HG02885 (cell line): ENCODE measurements around the gene SEPSECS.
"Not testable (repeated sequence)": the region's sequence is repeated elsewhere in the genome, so short reads cannot be mapped to it uniquely, and the experiment has no call there.

Experiments
- ATAC-seq: cut with Tn5 transposase; IDR thresholded peaks from one replicate; pipeline ENCODE4 v1.9.1; 2021; ENCODE audit warnings: mild to moderate bottlenecking; ENCODE audit not compliant: unreplicated experiment, poor library complexity

SEPSECS gene

DNA sequence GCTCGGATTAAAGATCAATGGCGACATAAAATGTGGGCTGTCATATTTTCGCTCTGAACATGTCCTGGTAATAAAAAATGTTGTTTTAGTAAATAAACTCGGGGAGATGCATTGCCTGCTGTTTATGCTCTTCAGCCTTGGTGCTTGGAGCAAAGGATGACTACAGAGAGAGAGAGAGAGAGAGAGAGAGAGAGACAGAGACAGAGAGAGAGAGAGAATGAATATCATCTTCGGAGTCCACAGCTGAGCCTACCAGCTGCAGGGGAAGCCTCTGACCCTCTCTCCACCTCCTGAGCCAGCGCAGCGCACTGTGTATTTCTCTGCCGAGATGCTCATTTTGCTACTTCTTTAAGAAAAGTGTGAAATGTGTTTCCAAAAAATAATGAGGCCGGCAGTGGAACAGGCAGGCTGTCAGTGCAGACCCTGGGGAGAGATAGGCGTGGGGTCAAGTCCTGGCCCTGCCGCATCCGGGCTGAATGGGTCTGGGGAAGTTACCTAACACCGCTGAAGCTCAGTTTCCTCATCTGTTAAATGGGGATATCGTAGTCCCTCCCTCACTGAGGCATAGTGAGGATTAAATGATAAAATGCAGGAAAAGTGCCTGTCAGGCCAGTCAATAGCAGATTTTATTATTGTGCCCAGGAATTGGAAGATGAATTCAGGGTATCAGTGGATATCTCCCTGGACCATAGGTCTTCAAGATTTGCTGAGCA, 71.0 kb downstream of the SEPSECS start:
- no peak for ATAC-seq

DNA sequence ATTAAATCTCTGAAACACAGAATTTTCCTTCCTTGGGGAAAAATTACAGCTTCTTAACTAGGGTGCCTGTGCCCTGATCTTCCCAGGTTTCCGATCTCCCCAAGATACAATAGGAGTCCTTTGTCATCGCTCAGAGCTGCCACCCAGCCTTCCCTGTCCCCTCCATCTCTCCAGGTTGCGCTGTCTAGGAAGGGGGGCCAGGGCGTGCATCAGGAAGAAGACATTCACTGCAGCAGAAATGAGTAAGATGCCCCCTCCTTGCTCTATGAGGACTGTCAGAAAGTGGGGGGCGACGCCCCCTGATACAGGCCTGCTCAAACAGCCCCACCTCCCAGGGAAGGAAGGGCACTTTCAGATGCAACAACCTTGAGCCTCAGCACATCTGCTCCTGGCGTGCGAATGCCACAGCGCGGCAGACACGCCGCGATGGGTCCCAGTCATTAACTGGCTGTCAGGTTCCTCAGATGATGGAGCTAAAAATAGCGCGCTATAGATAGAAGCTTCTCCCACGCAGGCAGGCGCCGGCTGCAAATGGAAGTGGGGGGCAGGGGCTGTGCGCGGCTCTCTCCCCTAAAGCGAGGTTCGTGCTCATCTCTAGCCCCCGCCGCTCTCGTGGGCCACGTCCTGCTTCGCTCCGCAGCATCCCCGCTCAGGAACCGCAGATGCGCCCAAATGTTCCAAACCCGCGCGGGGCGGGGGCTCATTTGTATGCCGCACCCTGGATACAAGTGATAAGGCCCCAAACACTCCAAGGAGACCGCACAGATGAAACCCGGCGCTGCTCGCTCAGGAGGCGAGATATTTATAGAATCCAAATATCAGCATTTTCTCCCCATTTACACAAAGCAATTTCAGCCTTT, 71.9 kb downstream of the SEPSECS start:
- peak; percentile 38 for ATAC-seq

DNA sequence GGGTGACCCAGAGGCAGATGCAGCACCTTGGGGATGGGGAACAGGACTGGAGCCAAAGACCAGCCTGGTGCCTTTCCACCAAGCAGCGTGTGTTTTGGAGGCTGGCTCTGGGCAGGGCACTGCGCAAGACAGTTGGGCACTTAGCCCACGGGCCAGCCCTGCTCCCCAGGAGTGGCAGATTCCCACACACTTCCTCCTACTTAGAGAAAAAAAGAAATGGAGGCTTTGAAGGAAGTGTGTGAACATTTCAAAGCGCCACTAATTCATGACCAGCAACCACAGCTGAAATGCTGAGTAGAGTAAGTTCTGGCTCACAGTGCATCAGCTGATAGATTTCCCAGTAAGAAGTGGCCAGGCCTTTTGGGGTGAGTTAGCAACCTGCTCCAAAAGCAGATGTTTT, 74.6 kb downstream of the SEPSECS start:
- ATAC-seq, result no peak

DNA sequence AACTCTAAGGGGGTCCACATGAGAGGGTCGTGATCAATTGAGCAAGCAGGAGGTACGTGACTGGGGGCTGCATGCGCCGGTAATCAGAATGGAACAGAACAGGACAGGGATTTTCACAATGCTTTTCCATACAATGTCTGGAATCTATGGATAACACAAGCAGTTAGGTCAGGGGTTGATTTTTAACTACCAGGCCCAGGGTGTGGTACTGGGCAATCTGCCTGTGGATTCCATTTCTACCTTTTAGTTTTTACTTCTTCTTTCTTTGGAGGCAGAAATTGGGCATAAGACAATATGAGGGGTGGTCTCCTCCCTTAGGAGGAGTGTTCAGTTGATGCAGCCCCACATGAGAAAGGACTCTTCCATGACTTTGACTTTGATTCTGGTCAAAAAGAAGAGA, 76.8 kb downstream of the SEPSECS start:
- ATAC-seq, result not testable (repeated sequence)

DNA sequence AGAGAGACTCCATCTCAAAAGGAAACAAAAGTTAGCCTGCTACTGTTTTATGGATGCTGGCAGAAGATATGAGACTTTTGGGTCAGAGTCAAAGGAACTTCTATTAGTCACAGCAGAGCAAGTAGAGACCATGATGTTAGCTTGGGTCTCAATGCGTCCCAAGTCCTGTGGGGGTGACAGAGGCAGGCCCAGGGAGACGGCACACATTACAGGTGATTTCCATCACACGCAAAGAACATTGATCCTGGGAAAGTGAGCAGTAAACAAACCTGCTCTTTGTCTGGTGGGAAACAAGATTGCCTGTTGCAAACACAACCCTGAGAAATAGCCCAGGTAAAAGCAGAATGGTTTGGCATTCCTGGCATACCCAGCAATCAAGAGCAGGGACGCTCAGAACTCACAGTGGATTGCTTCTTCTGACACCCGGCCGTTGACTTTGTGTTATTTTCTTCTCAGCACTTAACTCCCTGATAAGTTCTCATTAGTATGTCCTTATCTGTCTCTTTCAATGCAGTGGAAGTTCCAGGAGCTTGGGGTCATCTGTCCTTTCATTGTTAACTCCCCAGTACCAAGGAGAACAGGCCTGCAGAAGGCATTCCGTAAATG, 78.3 kb downstream of the SEPSECS start:
- no peak for ATAC-seq

DNA sequence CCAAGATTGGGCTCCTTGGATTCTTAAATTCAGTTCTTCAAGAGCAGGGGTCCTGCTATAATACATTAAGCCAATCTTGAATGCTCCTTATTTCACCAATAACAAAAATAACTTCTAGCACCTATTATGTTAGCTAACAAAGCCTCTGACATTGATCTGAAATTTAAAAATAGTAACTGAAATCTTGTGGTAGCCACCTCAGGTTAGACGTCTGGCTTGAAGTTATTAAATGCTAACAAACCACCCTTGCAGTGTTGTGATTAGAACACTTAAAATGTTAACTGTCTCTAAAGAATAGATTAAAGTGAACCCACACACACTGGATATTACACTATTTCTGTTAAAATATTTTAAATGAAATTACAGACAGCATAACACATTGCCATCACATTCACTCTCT, 79.7 kb downstream of the SEPSECS start:
- ATAC-seq, result no peak

DNA sequence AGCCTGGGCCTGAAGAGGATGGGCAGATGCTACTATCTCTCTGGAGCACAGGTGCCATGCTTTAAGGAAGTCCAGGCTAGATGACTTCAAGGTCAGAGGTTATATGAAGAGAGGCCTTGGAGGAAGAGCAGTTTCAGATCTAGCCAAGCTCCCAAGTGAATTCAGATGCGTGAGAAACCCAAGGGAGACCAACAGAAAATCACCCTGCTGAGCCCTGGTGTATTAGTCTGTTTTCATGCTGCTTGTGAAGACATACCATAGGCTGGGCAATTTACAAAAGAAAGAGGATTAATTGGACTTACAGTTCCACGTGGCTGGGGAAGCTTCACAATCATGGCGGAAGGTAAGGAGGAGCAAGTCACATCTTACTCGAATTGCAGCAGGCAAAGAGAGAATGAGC, 81.7 kb downstream of the SEPSECS start:
- ATAC-seq, result no peak

DNA sequence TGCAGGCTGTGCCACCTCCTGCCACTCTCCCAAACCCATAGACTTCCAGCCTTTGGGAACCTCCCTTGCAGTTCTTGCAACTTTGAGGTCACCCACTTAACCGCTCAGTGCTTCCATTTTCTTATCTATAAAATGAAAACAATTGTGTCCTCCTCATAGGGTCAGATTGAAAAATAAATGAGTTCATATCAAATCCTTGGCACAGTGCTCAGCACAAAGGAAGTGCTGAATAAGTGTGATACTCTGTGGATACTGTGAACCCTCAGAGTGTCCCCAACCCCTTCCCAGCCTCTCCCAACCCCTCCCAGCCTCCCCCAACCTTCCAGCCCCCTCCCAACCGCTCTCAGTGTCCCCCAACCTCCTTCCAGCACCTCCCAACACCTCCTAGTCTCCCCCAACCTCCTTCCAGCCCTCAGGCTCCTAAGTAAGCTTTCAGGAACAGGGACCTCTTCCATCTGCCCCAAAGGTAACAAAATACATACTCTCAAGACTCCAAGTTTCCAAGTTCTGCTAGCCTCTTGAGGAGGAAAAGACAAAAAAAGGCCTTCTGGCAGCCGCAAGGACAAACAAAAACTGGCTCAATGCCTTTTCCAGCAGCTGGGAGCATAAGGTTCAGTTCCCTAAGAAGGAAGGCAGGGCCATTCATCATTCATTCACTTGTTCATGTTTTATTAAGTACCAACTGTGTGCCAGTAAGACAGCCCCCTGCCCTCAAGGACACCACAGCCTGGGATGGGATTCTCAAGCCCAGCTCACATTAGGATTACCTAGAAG, 83.4 kb downstream of the SEPSECS start:
- ATAC-seq, result no peak

DNA sequence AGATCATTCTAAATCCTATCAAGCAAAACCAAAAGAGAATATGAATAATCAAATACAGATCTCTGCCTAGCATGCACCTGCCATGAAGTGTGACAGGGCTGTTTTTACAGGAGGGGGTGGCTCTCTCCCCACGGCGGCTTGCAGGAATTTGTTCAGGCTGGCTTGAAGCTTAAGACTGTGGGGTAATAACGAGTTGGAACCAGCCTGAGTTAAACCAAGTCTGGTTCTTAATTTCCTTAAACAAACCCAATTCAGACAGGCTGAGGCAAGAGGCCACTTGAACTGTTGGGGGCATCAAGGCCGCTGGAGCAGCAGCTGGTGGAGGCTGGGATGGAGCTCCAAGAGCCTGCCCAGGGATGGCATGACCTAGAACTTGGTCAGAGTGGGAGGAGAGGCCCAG, 84.4 kb downstream of the SEPSECS start:
- ATAC-seq, result no peak

DNA sequence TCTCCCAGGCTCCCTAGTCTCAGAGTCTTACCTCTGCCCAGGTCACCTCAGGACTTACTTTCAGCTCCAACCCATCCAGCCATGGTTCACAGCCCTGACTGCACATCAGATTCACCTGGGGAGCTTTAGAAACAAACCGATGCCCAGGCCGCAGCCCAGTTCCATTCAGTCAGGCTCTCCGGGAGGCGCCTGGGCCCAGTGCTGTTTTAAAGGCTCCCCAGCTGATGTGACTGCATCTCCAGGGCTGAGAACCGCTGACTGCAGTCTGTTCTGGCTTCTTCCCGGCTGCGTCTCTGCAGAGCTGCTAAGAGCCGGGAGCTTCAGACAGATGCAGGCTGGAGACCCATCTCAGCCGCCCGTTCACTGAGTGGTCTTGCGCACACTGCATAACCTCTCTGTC, 85.1 kb downstream of the SEPSECS start:
- no peak for ATAC-seq

DNA sequence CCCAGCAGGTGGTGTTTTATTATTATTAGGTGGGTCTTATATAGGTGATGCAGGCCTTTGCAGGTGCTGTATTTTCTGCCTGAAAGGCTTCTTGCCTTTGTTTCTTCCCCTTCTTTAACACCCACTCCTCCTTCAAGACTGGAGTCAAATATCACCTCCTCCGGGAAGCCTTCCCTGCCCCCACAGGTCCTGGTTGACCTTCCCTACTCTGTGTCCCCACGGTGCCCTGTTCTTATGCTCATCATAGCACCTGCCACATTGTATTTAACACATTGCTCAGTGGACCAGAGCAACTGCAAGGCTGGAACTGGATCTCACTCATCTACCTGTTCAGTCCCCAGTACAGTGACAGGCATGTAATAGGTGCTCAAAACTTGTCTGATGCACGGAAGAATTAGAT, 89.7 kb downstream of the SEPSECS start:
- ATAC-seq, result no peak
